AG09309 (cell line): Measurements from ENCODE around the gene APOC4.

Experiments used
- DNase-seq: peaks from one replicate; pipeline ENCODE4 v3.0.0-alpha.2; 2010; ENCODE audit warnings: low read depth
- H3K4me3 ChIP-seq: 2 replicates; pipeline ENCODE4 v1.5.1; 2011; ENCODE audit warnings: mild to moderate bottlenecking, low read depth, low read length, moderate library complexity; ENCODE audit not compliant: control insufficient read depth
- TF ChIP-seq, protein P1 (sequence below): IDR thresholded peaks from 2 replicates; pipeline ENCODE4 v1.5.1; 2011; ENCODE audit warnings: mild to moderate bottlenecking, low read depth, low read length, inconsistent platforms; ENCODE audit not compliant: insufficient read depth, control insufficient read depth; ENCODE audit errors: missing control alignments

Gene APOC4

DNA sequence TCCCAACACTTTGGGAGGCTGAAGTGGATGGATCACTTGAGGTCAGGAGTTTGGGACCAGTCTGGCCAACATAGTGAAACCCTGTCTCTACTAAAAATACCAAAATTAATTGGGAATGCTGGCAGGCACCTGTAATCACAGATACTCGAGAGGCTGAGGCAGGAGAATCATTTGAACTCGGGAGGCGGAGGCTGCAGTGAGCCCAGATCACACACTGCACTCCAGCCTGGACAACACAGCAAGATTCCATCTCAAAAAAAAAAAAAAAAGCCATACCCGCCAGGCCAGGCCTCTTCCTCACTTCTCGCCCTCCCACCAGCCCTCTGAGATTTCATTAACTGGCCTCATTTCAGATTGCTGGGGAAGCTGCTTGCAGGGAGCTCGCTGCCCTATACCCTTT lies 51.5 kb downstream of the APOC4 start:
- no peak for DNase-seq
- H3K4me3 ChIP-seq, result no peak overlapping the region
- TF ChIP-seq, protein P1, sequence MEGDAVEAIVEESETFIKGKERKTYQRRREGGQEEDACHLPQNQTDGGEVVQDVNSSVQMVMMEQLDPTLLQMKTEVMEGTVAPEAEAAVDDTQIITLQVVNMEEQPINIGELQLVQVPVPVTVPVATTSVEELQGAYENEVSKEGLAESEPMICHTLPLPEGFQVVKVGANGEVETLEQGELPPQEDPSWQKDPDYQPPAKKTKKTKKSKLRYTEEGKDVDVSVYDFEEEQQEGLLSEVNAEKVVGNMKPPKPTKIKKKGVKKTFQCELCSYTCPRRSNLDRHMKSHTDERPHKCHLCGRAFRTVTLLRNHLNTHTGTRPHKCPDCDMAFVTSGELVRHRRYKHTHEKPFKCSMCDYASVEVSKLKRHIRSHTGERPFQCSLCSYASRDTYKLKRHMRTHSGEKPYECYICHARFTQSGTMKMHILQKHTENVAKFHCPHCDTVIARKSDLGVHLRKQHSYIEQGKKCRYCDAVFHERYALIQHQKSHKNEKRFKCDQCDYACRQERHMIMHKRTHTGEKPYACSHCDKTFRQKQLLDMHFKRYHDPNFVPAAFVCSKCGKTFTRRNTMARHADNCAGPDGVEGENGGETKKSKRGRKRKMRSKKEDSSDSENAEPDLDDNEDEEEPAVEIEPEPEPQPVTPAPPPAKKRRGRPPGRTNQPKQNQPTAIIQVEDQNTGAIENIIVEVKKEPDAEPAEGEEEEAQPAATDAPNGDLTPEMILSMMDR, result no peak

DNA sequence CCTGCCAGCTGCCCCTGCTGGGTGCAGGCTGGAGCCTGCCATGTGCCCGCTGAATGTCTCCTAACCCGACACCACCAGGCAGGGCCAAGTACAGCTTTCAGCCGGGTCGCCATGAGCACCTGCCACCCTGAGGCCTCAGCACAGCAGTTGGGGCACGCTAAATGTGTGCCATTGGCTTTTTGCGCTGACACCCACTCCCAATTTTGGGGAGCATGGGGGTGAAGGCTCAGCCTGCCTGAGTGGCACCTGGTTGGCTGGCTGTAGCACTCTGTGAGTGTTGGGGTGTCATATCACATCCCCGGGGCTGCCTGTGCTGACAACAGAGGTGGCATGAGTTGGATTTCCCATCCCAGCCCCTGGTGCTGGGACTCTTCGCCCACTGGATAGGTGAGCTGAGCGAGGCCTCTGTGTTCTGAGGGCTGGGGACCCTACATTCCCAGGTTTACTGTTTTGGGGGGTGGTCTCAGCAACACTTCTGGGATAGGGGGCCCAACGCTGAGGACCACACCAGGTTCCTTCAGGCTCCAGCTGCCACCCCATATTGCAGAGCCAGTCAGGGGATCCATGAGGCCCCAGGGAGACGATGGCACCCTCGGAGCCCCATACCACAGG lies 52.0 kb downstream of the APOC4 start:
- H3K4me3 ChIP-seq, result no peak overlapping the region
- no peak for DNase-seq
- TF ChIP-seq, protein P1, result no peak
